HCT116 (cell line): ENCODE measurements around the gene CTSZ. TPM values are rescaled to one million over a fixed set of nuclear protein-coding genes. Genes with fewer than 3 reads are reported as not detected.
A peak's percentile ranks its signal among the peaks of the same experiment; 100 is the strongest.

Experiments used
- ATAC-seq: fragments of 200-7000 bp; cut with Tn5 transposase; 2 replicates; pipeline ENCODE4 v1.9.1; 2020; ENCODE audit warnings: mild to moderate bottlenecking, moderate library complexity
- BruUV-seq: library from RNA; stranded (reverse); fragments of 400-500 nt; replicated peaks from 2 replicates; lab custom pipeline; 2021; lab: Mats Ljungman, UMichigan
- CTCF ChIA-PET: fragments of 300-600 bp; sonication (Branson Sonifier 250); formaldehyde crosslinking; loops from one replicate; lab custom pipeline; 2021; ENCODE audit warnings: antibody characterized with exemption; lab: Charles Lee
- POLR2A ChIA-PET: fragments of 300-600, 350-600 bp; sonication (Branson Sonifier 250); formaldehyde crosslinking; loops from one replicate; lab custom pipeline; 2021; ENCODE audit warnings: antibody characterized with exemption; lab: Charles Lee
- RAD21 ChIA-PET, 2 experiments: fragments of 300-600 bp; sonication (Branson Sonifier 250); formaldehyde crosslinking; loops; one replicate each; lab custom pipeline; 2023; ENCODE audit warnings: low total read pairs in 2 of 2; ENCODE audit not compliant: uncharacterized antibody in 2 of 2, unreplicated experiment in 2 of 2, low non-redundant PET in 1 of 2; lab: Charles Lee
- DNase-seq: peaks from one replicate; pipeline ENCODE4 v3.0.0-alpha.2; 2010; ENCODE audit warnings: low read depth, low spot score
- H2AFZ ChIP-seq: fragments of 200-600 bp; shearing (Covaris generic), sonication (generic); 2 replicates; pipeline ENCODE4 v1.6.1; 2017; ENCODE audit warnings: low read depth, mixed run types, mixed read lengths, antibody characterized with exemption, low read length; ENCODE audit not compliant: poor library complexity, severe bottlenecking
- H3K27ac ChIP-seq: 2 replicates; pipeline ENCODE4 v1.5.1; 2012; ENCODE audit warnings: low read depth, low read length
- H3K27me3 ChIP-seq: fragments of 200-600 bp; sonication (generic); 2 replicates; pipeline ENCODE4 v1.6.1; 2016; ENCODE audit warnings: mixed run types, low read length, mixed read lengths; ENCODE audit not compliant: insufficient read depth
- H3K36me3 ChIP-seq, 2 experiments: fragments of 200-500 bp in 1 of 2; fragments of 200-600 bp in 1 of 2; sonication (Bioruptor generic) in 1 of 2; sonication (generic) in 1 of 2; 2 replicates each; pipeline versions ENCODE4 v1.5.1 to v1.6.1; 2014 to 2016; ENCODE audit warnings: low read length in 2 of 2, inconsistent platforms in 1 of 2, mixed read lengths in 1 of 2, mixed run types in 1 of 2; ENCODE audit not compliant: insufficient read depth in 2 of 2, control insufficient read depth in 1 of 2
- H3K4me1 ChIP-seq, 2 experiments: fragments of 200-600 bp in 1 of 2; sonication (generic) in 1 of 2; 2 replicates each; pipeline versions ENCODE4 v1.5.1 to v1.6.1; 2012 to 2017; ENCODE audit warnings: low read length in 2 of 2, inconsistent platforms in 1 of 2, mild to moderate bottlenecking in 1 of 2, mixed read lengths in 1 of 2, mixed run types in 1 of 2, moderate library complexity in 1 of 2; ENCODE audit not compliant: insufficient read depth in 2 of 2, control insufficient read depth in 1 of 2
- H3K4me2 ChIP-seq: fragments of 200-600 bp; sonication (generic); 2 replicates; pipeline ENCODE4 v1.6.1; 2017; ENCODE audit warnings: mixed run types, low read length, mixed read lengths
- H3K4me3 ChIP-seq, 2 experiments: fragments of 200-600 bp in 1 of 2; sonication (generic) in 1 of 2; replicated peaks in 1 of 2; 2 replicates each; pipeline ENCODE4 v1.5.1; 2011 to 2016; ENCODE audit warnings: low read length in 2 of 2, control low read depth in 1 of 2, low read depth in 1 of 2, mild to moderate bottlenecking in 1 of 2, mixed read lengths in 1 of 2, mixed run types in 1 of 2
- H3K79me2 ChIP-seq: fragments of 200-600 bp; sonication (generic); 2 replicates; pipeline ENCODE4 v1.6.1; 2017; ENCODE audit warnings: mild to moderate bottlenecking, mixed run types, low read length, moderate library complexity, mixed read lengths; ENCODE audit not compliant: insufficient read depth
- H3K9ac ChIP-seq: fragments of 200-600 bp; sonication (generic); 2 replicates; pipeline ENCODE4 v1.6.1; 2016; ENCODE audit warnings: low read length, mixed read lengths
- H3K9me2 ChIP-seq: fragments of 200-600 bp; sonication (generic), shearing (Covaris generic); 2 replicates; pipeline ENCODE4 v1.6.1; 2017; ENCODE audit warnings: mixed run types, mild to moderate bottlenecking, moderate library complexity; ENCODE audit not compliant: insufficient read depth
- H3K9me3 ChIP-seq, 2 experiments: fragments of 200-500 bp in 1 of 2; fragments of 200-600 bp in 1 of 2; sonication (Bioruptor generic) in 1 of 2; sonication (generic) in 1 of 2; 2 replicates each; pipeline ENCODE4 v1.6.1; 2014 to 2017; ENCODE audit warnings: low read length in 2 of 2, mixed read lengths in 2 of 2, inconsistent platforms in 1 of 2, low read depth in 1 of 2, mild to moderate bottlenecking in 1 of 2, mixed run types in 1 of 2, moderate library complexity in 1 of 2; ENCODE audit not compliant: control insufficient read depth in 1 of 2, insufficient read depth in 1 of 2
- H4K20me1 ChIP-seq: fragments of 200-600 bp; sonication (generic), shearing (Covaris generic); 2 replicates; pipeline ENCODE4 v1.6.1; 2017; ENCODE audit warnings: mixed run types, mild to moderate bottlenecking, moderate library complexity; ENCODE audit not compliant: insufficient read depth
- POLR2AphosphoS5 ChIP-seq: IDR thresholded peaks from 2 replicates; pipeline ENCODE4 v1.6.1; 2011; ENCODE audit warnings: mild to moderate bottlenecking, low read depth, low read length, moderate library complexity
- SIN3A ChIP-seq: IDR thresholded peaks from 2 replicates; pipeline ENCODE4 v1.6.1; 2012; ENCODE audit warnings: low read depth
- intact Hi-C: fragments of 100-400 bp; cut with micrococcal nuclease; formaldehyde crosslinking; loops from 2 replicates; pipeline ENCODE4 v1.10.0; 2022
- total RNA-seq: library from RNA; stranded (reverse); gene quantifications from one replicate; pipeline ENCODE4 v1.2.1, GENCODE V29; 2021; ENCODE audit not compliant: unreplicated experiment
- TF ChIP-seq, protein P1 (sequence below): IDR thresholded peaks from 2 replicates; pipeline ENCODE4 v1.6.1; 2012

CTSZ gene
- total RNA-seq, 1 experiment from 2014 or later: 100 TPM

DNA sequence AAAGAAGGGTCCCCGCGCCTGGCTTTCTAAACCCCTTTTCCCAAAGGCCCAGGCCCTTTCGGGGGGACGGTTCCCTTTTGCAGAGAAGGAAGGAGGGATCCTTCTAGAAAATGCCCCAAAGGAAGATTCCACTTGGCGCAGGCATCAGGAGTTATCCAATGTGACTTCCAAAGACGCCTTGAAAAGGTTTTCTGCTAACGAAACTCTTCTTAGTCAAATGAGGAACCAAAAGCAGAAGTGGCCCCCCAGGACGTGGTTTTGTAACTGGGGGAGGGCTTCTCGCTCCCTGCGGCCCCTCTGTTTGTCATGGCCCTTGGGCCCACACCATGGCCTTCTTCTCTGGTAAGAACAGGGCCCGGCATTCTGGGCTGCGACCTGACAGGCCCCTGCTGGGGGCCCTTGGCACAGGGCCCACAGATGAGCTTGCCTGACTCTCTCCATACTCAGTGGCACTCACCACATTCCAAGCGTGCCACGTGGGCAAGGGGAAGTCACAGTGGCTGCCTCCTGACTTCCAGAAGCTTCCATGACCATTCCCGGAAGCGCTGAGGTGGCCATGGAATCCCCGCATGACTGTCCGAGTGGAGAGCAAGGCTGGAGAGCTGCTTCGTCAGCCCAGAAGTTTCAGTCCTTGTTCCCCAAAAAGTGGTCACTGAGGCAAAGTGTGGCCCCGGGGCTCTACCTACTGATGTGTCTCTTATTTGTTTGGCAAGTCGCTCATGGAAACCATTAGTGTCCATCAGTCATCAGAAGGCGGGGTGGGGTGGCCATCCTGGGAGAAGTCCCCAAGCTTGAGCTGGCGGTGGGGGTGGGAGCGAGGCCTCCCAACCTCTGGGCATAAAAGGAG is 834 bp upstream of the CTSZ start:
- intact Hi-C loops: no loop called here
- Histone ChIP-seq H3K9me3 (no peaks in the 10 kb centered on the region), H3K4me3 (peak overlapping the region; percentile 74 to 76), H3K27me3 (no peaks in the 10 kb centered on the region), H4K20me1 (no peaks in the 10 kb centered on the region), H3K36me3 (0 out of 4 replicates have a peak, but pooled peaks cover 0 to 3% of the 10 kb centered on the region in 2 experiments), H2AFZ (no peak overlapping the region), H3K9me2 (no peaks in the 10 kb centered on the region), H3K79me2 (peaks cover 28% of the 10 kb centered on the region; the same call in 1 of the 2 replicates), H3K27ac (peak overlapping the region; percentile 82; the same call in 1 of the 2 replicates), H3K4me1 (peaks cover 12 to 40% of the 10 kb centered on the region in 2 experiments), H3K4me2 (peak overlapping the region; percentile 85), H3K9ac (peak overlapping the region; percentile 86)
- no TSS peak for BruUV-seq
- RAD21 ChIA-PET: no interaction called here
- CTCF ChIA-PET: no interaction called here
- POLR2A ChIA-PET: interaction anchor here (1.4 kb wide), 1 partner anchor 117 kb away, joined by 3 read pairs; no protein-coding TSS in a partner anchor
- ATAC-seq (no peak), DNase-seq (no peak)
- TF ChIP-seq SIN3A: no peak

DNA sequence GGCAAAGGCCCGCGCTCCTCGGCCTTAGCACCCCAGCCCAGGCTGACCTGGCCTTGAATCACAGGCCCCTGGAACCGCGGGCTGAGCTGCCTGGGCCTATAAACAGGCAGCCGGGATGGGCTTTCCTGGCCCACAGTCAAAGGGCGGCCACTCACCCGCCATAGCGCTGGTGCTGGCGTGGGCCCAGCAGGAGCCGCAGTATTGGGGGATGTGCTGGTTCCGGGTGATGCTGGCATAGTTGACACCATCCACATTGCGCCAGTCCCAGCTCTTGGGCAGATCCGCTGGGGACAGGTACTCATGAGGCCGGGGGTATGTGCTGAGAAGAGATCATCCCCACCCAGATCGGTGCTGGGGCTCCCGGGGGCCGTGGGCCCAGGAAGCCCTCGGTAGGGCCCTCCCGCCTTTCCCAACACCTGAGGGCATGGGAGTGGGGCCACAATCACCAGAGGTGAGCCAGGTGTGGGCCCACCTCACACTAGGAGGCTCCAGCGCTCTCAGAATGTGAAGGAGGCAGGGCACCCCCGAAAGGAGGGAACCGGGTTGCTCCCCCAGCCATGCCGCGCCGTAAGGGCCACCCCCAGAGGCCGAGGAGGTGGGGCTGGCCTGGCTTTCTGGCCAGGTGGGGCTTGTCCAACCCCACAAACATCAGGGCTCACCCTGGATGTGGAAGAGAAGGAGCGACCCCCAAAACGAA is 739 bp downstream of the CTSZ start:
- no peak for DNase-seq
- H3K36me3 ChIP-seq: 0 out of 4 replicates have a peak, but pooled peaks cover 0 to 3% of the 10 kb centered on the region in 2 experiments
- TF ChIP-seq POLR2AphosphoS5: no peak
- TF ChIP-seq, protein P1, sequence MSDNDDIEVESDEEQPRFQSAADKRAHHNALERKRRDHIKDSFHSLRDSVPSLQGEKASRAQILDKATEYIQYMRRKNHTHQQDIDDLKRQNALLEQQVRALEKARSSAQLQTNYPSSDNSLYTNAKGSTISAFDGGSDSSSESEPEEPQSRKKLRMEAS: 0 out of 2 replicates have a peak, but pooled peaks have one; percentile 7
- no peaks in the 10 kb centered on the region for H4K20me1 ChIP-seq
- H3K4me2 ChIP-seq: peak overlapping the region; percentile 85
- no peak overlapping the region for H2AFZ ChIP-seq
- POLR2A ChIA-PET: no interaction called here
- peak overlapping the region; percentile 82 for H3K27ac ChIP-seq
- BruUV-seq: no TSS peak
- no peaks in the 10 kb centered on the region for H3K27me3 ChIP-seq
- H3K9me3 ChIP-seq: no peaks in the 10 kb centered on the region
- peak overlapping the region; percentile 86 for H3K9ac ChIP-seq
- H3K9me2 ChIP-seq: no peaks in the 10 kb centered on the region
- peak overlapping the region; percentile 74 to 76 for H3K4me3 ChIP-seq
- peak; percentile 54 for ATAC-seq
- RAD21 ChIA-PET: no interaction called here
- intact Hi-C loops: no loop called here
- peaks cover 12 to 37% of the 10 kb centered on the region in 2 experiments for H3K4me1 ChIP-seq
- H3K79me2 ChIP-seq: peaks cover 30% of the 10 kb centered on the region; the same call in 1 of the 2 replicates
- CTCF ChIA-PET: no interaction called here
